Measurements from ENCODE around the gene LANCL1. TPM values are rescaled to one million over a fixed set of nuclear protein-coding genes. Genes with fewer than 3 reads are reported as not detected.

Gene LANCL1
- total RNA-seq, 4 donors from 2014 or later: 19.7 to 38.3 (median 24.3) TPM

GRCh38 chr2:210445732-210446131 is 30.8 kb downstream of the LANCL1 start:
- TF ChIP-seq CTCF (IDR thresholded peaks at IDR 0.05 in 4 of 5, conservative IDR thresholded peaks at IDR 0.05 in 1 of 5) (no peak), POLR2A (IDR thresholded peaks at IDR 0.05) (no peak)
- ATAC-seq (no peak), DNase-seq (no peak)
- H3K9me3 ChIP-seq: no peaks in the 10 kb centered on the region
- H3K27me3 ChIP-seq: no peaks in the 10 kb centered on the region
- intact Hi-C loops (cut with DNase I; ENCODE audit: low total_unique reads): no loop called here
- no peak overlapping the region for H3K4me3 ChIP-seq
- in situ Hi-C loops (cut with MboI; ENCODE audit: low sequenced_read_pairs in 4 of 4): no loop called here
- H3K4me1 ChIP-seq: no peaks in the 10 kb centered on the region
- peaks cover 0 to 1% of the 10 kb centered on the region in 2 donors for H3K36me3 ChIP-seq
- H3K27ac ChIP-seq: no peak overlapping the region

- Histone ChIP-seq H3K4me3 (no peak overlapping the region), H3K9me3 (no peaks in the 10 kb centered on the region), H3K27me3 (no peaks in the 10 kb centered on the region), H3K27ac (no peak overlapping the region), H3K36me3 (no peaks in the 10 kb centered on the region), H3K4me1 (no peaks in the 10 kb centered on the region)
- ATAC-seq (no peak), DNase-seq (no peak)
- TF ChIP-seq POLR2A (IDR thresholded peaks at IDR 0.05): no peak
- peak; percentile 16 to 75 (median 54) for TF ChIP-seq CTCF (IDR thresholded peaks at IDR 0.05 in 4 of 5, conservative IDR thresholded peaks at IDR 0.05 in 1 of 5)
- intact Hi-C loops (cut with DNase I; ENCODE audit: low total_unique reads): no loop called here
- in situ Hi-C loops (cut with MboI; ENCODE audit: low sequenced_read_pairs in 4 of 4): no loop called here
Measured at GRCh38 chr2:210445116-210445707, 31.3 kb downstream of the LANCL1 start.

GRCh38 chr2:210443527-210443926 is 33.0 kb downstream of the LANCL1 start:
- ATAC-seq (no peak), DNase-seq (no peak)
- intact Hi-C loops (cut with DNase I; ENCODE audit: low total_unique reads) (no loop called here), in situ Hi-C loops (cut with MboI; ENCODE audit: low sequenced_read_pairs in 4 of 4) (no loop called here)
- peaks cover 5 to 8% of the 10 kb centered on the region in 2 donors for H3K36me3 ChIP-seq
- no peak for TF ChIP-seq POLR2A (IDR thresholded peaks at IDR 0.05)
- no peak for TF ChIP-seq CTCF (IDR thresholded peaks at IDR 0.05 in 4 of 5, conservative IDR thresholded peaks at IDR 0.05 in 1 of 5)
- H3K27ac ChIP-seq: no peak overlapping the region
- no peaks in the 10 kb centered on the region for H3K9me3 ChIP-seq
- no peaks in the 10 kb centered on the region for H3K27me3 ChIP-seq
- no peaks in the 10 kb centered on the region for H3K4me1 ChIP-seq
- no peak overlapping the region for H3K4me3 ChIP-seq

- ATAC-seq (no peak), DNase-seq (no peak)
- Histone ChIP-seq H3K36me3 (peaks cover 5 to 8% of the 10 kb centered on the region in 2 donors), H3K27me3 (no peaks in the 10 kb centered on the region), H3K27ac (no peak overlapping the region), H3K9me3 (no peaks in the 10 kb centered on the region), H3K4me1 (no peaks in the 10 kb centered on the region), H3K4me3 (no peak overlapping the region)
- no peak for TF ChIP-seq POLR2A (IDR thresholded peaks at IDR 0.05)
- no peak for TF ChIP-seq CTCF (IDR thresholded peaks at IDR 0.05 in 4 of 5, conservative IDR thresholded peaks at IDR 0.05 in 1 of 5)
- in situ Hi-C loops (cut with MboI; ENCODE audit: low sequenced_read_pairs in 4 of 4) (no loop called here), intact Hi-C loops (cut with DNase I; ENCODE audit: low total_unique reads) (no loop called here)
Measured at GRCh38 chr2:210442878-210443277, 33.7 kb downstream of the LANCL1 start.

GRCh38 chr2:210442457-210442856 is 34.1 kb downstream of the LANCL1 start:
- no peak for TF ChIP-seq CTCF (IDR thresholded peaks at IDR 0.05 in 4 of 5, conservative IDR thresholded peaks at IDR 0.05 in 1 of 5)
- TF ChIP-seq POLR2A (IDR thresholded peaks at IDR 0.05): no peak
- intact Hi-C loops (cut with DNase I; ENCODE audit: low total_unique reads): no loop called here
- in situ Hi-C loops (cut with MboI; ENCODE audit: low sequenced_read_pairs in 4 of 4): no loop called here
- Histone ChIP-seq H3K4me1 (no peaks in the 10 kb centered on the region), H3K4me3 (no peak overlapping the region), H3K27me3 (no peaks in the 10 kb centered on the region), H3K9me3 (no peaks in the 10 kb centered on the region), H3K36me3 (peaks cover 5 to 11% of the 10 kb centered on the region in 2 donors), H3K27ac (no peak overlapping the region)
- ATAC-seq (no peak), DNase-seq (no peak)
